ENCODE measurements around the gene TLE1. TPM values are rescaled to one million over a fixed set of nuclear protein-coding genes. Genes with fewer than 3 reads are reported as not detected.

Gene TLE1
- total and polyA plus RNA-seq, 2 donors = 7.0 to 24.1 TPM

DNA sequence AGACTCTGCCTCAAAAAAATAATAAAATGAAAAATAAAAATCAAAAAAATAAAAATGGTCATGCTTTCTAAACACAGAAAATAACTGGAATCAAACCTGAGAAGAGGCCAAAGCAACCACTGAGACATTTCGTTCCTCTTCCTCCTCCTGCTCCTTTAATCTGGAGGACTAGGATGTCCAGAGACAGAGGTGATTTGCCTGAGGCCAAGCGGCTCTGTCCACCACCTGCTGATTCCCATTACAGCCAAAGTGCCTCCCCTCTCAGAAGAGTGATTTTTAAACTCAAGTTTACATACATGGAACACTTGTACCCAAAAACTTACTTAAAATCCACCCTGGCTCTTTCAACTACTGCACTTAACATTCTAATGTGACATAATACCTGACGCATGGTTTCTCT is 65.6 kb downstream of the TLE1 start:
- Histone ChIP-seq H3K36me3 (ENCODE audit: control insufficient read depth in 2 of 2, insufficient read depth in 2 of 2, low read length in 1 of 2) (no peaks in the 10 kb centered on the region), H3K27ac (ENCODE audit: low read depth in 1 of 2, low read length in 1 of 2) (no peak overlapping the region), H3K27me3 (ENCODE audit: control insufficient read depth in 2 of 2, insufficient read depth in 1 of 2, low read length in 1 of 2) (peaks cover 0 to 3% of the 10 kb centered on the region in 2 donors), H3K4me3 (ENCODE audit: low read length in 2 of 2) (no peak overlapping the region), H3K9me3 (ENCODE audit: control insufficient read depth in 2 of 2, insufficient read depth in 1 of 2, low read length in 1 of 2) (no peaks in the 10 kb centered on the region), H3K4me1 (ENCODE audit: control insufficient read depth in 2 of 2, insufficient read depth in 2 of 2, low read length in 2 of 2) (peaks cover 17 to 20% of the 10 kb centered on the region in 2 donors)
- no peak for DNase-seq (ENCODE audit: low read depth in 6 of 9, low spot score in 9 of 9)
- WGBS = 98% methylated on average over 3 of the region's 3 CpGs

- Histone ChIP-seq H3K27me3 (ENCODE audit: control insufficient read depth in 2 of 2, insufficient read depth in 1 of 2, low read length in 1 of 2) (peaks cover 0 to 3% of the 10 kb centered on the region in 2 donors), H3K27ac (ENCODE audit: low read depth in 1 of 2, low read length in 1 of 2) (no peak overlapping the region), H3K9me3 (ENCODE audit: control insufficient read depth in 2 of 2, insufficient read depth in 1 of 2, low read length in 1 of 2) (no peaks in the 10 kb centered on the region), H3K4me3 (ENCODE audit: low read length in 2 of 2) (no peak overlapping the region), H3K36me3 (ENCODE audit: control insufficient read depth in 2 of 2, insufficient read depth in 2 of 2, low read length in 1 of 2) (no peaks in the 10 kb centered on the region), H3K4me1 (ENCODE audit: control insufficient read depth in 2 of 2, insufficient read depth in 2 of 2, low read length in 2 of 2) (peaks cover 17 to 20% of the 10 kb centered on the region in 2 donors)
- WGBS = 97% methylated on average over 13 of the region's 13 CpGs
- DNase-seq (ENCODE audit: low read depth in 6 of 9, low spot score in 9 of 9) = no peak
Observed at GRCh38 chr9:81622471-81623255, 66.7 kb downstream of the TLE1 start.

DNA sequence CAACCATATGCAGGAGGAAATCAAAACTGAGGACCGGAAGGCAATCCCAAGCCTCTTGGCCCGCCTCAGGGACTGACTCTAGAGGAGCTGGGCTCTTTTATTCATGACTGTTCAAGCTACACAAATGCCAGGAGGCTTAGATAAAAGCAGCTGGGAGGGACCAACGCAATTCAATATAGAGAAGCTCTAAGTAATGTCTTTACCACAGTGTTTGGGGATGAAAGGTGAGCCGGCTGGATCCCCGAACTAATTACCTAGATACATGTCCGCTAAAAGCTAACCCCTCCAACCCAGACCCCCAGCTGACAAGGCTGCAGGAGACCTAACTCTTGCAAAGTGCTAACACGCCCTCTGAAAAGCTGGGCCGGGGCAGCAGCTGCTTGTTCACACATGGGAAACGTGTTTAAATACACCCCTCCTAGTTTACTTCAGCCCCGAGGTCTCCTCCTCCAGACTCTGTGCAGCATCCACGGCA is 67.5 kb downstream of the TLE1 start:
- no peak for DNase-seq (ENCODE audit: low read depth in 6 of 9, low spot score in 9 of 9)
- no peak overlapping the region for H3K27ac ChIP-seq (ENCODE audit: low read depth in 1 of 2, low read length in 1 of 2)
- peaks cover 0 to 3% of the 10 kb centered on the region in 2 donors for H3K27me3 ChIP-seq (ENCODE audit: control insufficient read depth in 2 of 2, insufficient read depth in 1 of 2, low read length in 1 of 2)
- no peaks in the 10 kb centered on the region for H3K36me3 ChIP-seq (ENCODE audit: control insufficient read depth in 2 of 2, insufficient read depth in 2 of 2, low read length in 1 of 2)
- 87% methylated on average over 11 of the region's 11 CpGs for WGBS
- peaks cover 17 to 20% of the 10 kb centered on the region in 2 donors for H3K4me1 ChIP-seq (ENCODE audit: control insufficient read depth in 2 of 2, insufficient read depth in 2 of 2, low read length in 2 of 2)
- no peaks in the 10 kb centered on the region for H3K9me3 ChIP-seq (ENCODE audit: control insufficient read depth in 2 of 2, insufficient read depth in 1 of 2, low read length in 1 of 2)
- H3K4me3 ChIP-seq (ENCODE audit: low read length in 2 of 2) = no peak overlapping the region

- Histone ChIP-seq H3K27ac (ENCODE audit: low read depth in 1 of 2, low read length in 1 of 2) (no peak overlapping the region), H3K4me3 (ENCODE audit: low read length in 2 of 2) (no peak overlapping the region), H3K27me3 (ENCODE audit: control insufficient read depth in 2 of 2, insufficient read depth in 1 of 2, low read length in 1 of 2) (peaks cover 0 to 3% of the 10 kb centered on the region in 2 donors), H3K36me3 (ENCODE audit: control insufficient read depth in 2 of 2, insufficient read depth in 2 of 2, low read length in 1 of 2) (no peaks in the 10 kb centered on the region), H3K4me1 (ENCODE audit: control insufficient read depth in 2 of 2, insufficient read depth in 2 of 2, low read length in 2 of 2) (peaks cover 17 to 20% of the 10 kb centered on the region in 2 donors), H3K9me3 (ENCODE audit: control insufficient read depth in 2 of 2, insufficient read depth in 1 of 2, low read length in 1 of 2) (no peaks in the 10 kb centered on the region)
- no peak for DNase-seq (ENCODE audit: low read depth in 6 of 9, low spot score in 9 of 9)
- WGBS = 92% methylated on average over 2 of the region's 2 CpGs
Observed at GRCh38 chr9:81621118-81621517, 68.2 kb downstream of the TLE1 start.

DNA sequence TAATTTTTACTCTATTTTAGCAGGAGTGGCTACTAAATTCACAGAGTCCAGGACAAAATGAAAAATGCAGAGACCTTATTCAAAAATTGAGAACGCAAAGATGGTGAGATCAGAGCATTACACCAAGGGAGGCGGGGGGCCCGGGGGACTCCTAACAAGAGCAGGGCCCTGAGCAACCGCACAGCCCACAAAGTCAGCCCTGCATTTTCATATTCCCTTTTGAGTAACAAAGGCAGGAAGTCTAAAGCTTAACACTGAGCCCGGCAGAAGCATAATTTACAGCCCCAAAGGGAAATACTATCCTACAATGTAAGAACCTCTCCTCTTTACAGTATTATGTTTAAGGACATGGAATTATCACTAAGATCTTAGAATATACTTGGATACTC is 69.4 kb downstream of the TLE1 start:
- Histone ChIP-seq H3K9me3 (ENCODE audit: control insufficient read depth in 2 of 2, insufficient read depth in 1 of 2, low read length in 1 of 2) (no peaks in the 10 kb centered on the region), H3K27me3 (ENCODE audit: control insufficient read depth in 2 of 2, insufficient read depth in 1 of 2, low read length in 1 of 2) (peaks cover 0 to 3% of the 10 kb centered on the region in 2 donors), H3K4me3 (ENCODE audit: low read length in 2 of 2) (no peak overlapping the region), H3K27ac (ENCODE audit: low read depth in 1 of 2, low read length in 1 of 2) (peak overlapping the region in 1 of 2 donors; percentile 15), H3K4me1 (ENCODE audit: control insufficient read depth in 2 of 2, insufficient read depth in 2 of 2, low read length in 2 of 2) (peaks cover 17 to 20% of the 10 kb centered on the region in 2 donors), H3K36me3 (ENCODE audit: control insufficient read depth in 2 of 2, insufficient read depth in 2 of 2, low read length in 1 of 2) (no peaks in the 10 kb centered on the region)
- 2% methylated on average over 5 of the region's 5 CpGs for WGBS
- peak in 6 of 9 donors; percentile 33 to 82 (median 66) for DNase-seq (ENCODE audit: low read depth in 6 of 9, low spot score in 9 of 9)

DNA sequence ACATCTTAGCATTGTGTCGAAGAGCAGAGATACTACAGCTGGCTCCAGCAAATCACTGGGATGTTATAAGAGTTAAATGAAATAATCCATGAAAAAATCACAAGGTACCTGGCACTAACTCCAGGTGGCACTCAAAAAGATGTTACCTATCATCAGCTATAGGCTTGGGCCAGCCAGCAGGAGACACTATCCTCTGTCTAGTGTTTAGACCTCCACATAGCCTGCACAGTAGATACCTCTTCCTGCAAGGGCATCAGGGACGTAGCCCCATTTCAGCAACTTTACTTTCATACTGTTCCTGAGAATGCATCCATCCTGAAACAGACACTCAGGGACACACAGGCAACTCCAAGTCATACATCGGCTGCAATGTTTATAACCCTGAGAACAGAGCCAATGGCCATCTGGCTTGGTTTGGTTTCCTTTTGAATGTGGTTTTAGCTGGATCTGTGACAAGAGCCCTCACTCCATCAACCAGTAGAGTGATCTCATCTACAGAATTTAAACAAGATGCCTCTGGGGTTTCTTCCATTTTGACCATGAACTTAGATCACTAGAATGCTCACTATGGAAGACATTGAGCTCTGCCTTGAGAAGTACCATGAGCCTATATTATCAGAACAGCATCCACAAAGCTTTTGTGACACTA is 69.9 kb downstream of the TLE1 start:
- DNase-seq (ENCODE audit: low read depth in 6 of 9, low spot score in 9 of 9) = no peak
- Histone ChIP-seq H3K27me3 (ENCODE audit: control insufficient read depth in 2 of 2, insufficient read depth in 1 of 2, low read length in 1 of 2) (peaks cover 0 to 3% of the 10 kb centered on the region in 2 donors), H3K36me3 (ENCODE audit: control insufficient read depth in 2 of 2, insufficient read depth in 2 of 2, low read length in 1 of 2) (no peaks in the 10 kb centered on the region), H3K4me1 (ENCODE audit: control insufficient read depth in 2 of 2, insufficient read depth in 2 of 2, low read length in 2 of 2) (peaks cover 17 to 20% of the 10 kb centered on the region in 2 donors), H3K9me3 (ENCODE audit: control insufficient read depth in 2 of 2, insufficient read depth in 1 of 2, low read length in 1 of 2) (no peaks in the 10 kb centered on the region), H3K4me3 (ENCODE audit: low read length in 2 of 2) (no peak overlapping the region), H3K27ac (ENCODE audit: low read depth in 1 of 2, low read length in 1 of 2) (peak overlapping the region in 1 of 2 donors; percentile 15)
- 78% methylated on average over 3 of the region's 3 CpGs for WGBS

- WGBS = 100% methylated on average over 1 of the region's 1 CpG
- no peak for DNase-seq (ENCODE audit: low read depth in 6 of 9, low spot score in 9 of 9)
Observed at GRCh38 chr9:81618923-81619322, 70.4 kb downstream of the TLE1 start.

DNA sequence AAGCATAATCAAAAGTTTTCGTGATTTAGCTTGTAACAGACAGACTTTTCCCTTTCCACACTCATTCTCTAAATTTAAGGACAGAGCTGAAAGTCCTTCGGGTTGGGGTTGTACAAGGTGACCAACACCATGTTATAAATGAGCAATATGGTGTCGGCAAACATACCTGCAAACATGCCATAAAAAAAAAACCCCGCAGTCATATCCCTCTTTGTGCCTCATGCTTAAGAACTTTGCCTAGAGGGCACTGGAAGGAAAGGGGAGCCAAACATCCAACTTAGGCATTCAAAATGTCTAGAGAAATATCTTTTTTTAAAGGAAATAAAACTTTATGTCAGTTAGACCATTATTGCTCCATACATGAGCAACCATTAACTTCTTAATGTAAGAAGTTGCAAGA is 73.2 kb downstream of the TLE1 start:
- Histone ChIP-seq H3K27me3 (ENCODE audit: control insufficient read depth in 2 of 2, insufficient read depth in 1 of 2, low read length in 1 of 2) (no peaks in the 10 kb centered on the region), H3K4me3 (ENCODE audit: low read length in 2 of 2) (no peak overlapping the region), H3K27ac (ENCODE audit: low read depth in 1 of 2, low read length in 1 of 2) (no peak overlapping the region), H3K36me3 (ENCODE audit: control insufficient read depth in 2 of 2, insufficient read depth in 2 of 2, low read length in 1 of 2) (no peaks in the 10 kb centered on the region), H3K9me3 (ENCODE audit: control insufficient read depth in 2 of 2, insufficient read depth in 1 of 2, low read length in 1 of 2) (no peaks in the 10 kb centered on the region), H3K4me1 (ENCODE audit: control insufficient read depth in 2 of 2, insufficient read depth in 2 of 2, low read length in 2 of 2) (peaks cover 15 to 17% of the 10 kb centered on the region in 2 donors)
- 97% methylated on average over 4 of the region's 4 CpGs for WGBS
- no peak for DNase-seq (ENCODE audit: low read depth in 6 of 9, low spot score in 9 of 9)

More at GRCh38 chr9:81618923-81619322, 70.4 kb downstream of the TLE1 start:
- Histone ChIP-seq H3K36me3 (ENCODE audit: control insufficient read depth in 2 of 2, insufficient read depth in 2 of 2, low read length in 1 of 2) (no peaks in the 10 kb centered on the region), H3K9me3 (ENCODE audit: control insufficient read depth in 2 of 2, insufficient read depth in 1 of 2, low read length in 1 of 2) (no peaks in the 10 kb centered on the region), H3K4me1 (ENCODE audit: control insufficient read depth in 2 of 2, insufficient read depth in 2 of 2, low read length in 2 of 2) (peaks cover 17 to 20% of the 10 kb centered on the region in 2 donors), H3K27me3 (ENCODE audit: control insufficient read depth in 2 of 2, insufficient read depth in 1 of 2, low read length in 1 of 2) (peaks cover 0 to 3% of the 10 kb centered on the region in 2 donors), H3K4me3 (ENCODE audit: low read length in 2 of 2) (no peak overlapping the region), H3K27ac (ENCODE audit: low read depth in 1 of 2, low read length in 1 of 2) (no peak overlapping the region)

GRCh38 chr9:81614335-81614734 is 75.0 kb downstream of the TLE1 start:
- no peaks in the 10 kb centered on the region for H3K27me3 ChIP-seq (ENCODE audit: control insufficient read depth in 2 of 2, insufficient read depth in 1 of 2, low read length in 1 of 2)
- peaks cover 9 to 17% of the 10 kb centered on the region in 2 donors for H3K4me1 ChIP-seq (ENCODE audit: control insufficient read depth in 2 of 2, insufficient read depth in 2 of 2, low read length in 2 of 2)
- no peak overlapping the region for H3K4me3 ChIP-seq (ENCODE audit: low read length in 2 of 2)
- H3K36me3 ChIP-seq (ENCODE audit: control insufficient read depth in 2 of 2, insufficient read depth in 2 of 2, low read length in 1 of 2) = no peaks in the 10 kb centered on the region
- 98% methylated on average over 6 of the region's 6 CpGs for WGBS
- no peak overlapping the region for H3K27ac ChIP-seq (ENCODE audit: low read depth in 1 of 2, low read length in 1 of 2)
- no peak for DNase-seq (ENCODE audit: low read depth in 6 of 9, low spot score in 9 of 9)
- H3K9me3 ChIP-seq (ENCODE audit: control insufficient read depth in 2 of 2, insufficient read depth in 1 of 2, low read length in 1 of 2) = no peaks in the 10 kb centered on the region
